Transverse colon (tissue), 4 donors: ENCODE data around the gene CHRNB1. TPM values are rescaled to one million over a fixed set of nuclear protein-coding genes. Genes with fewer than 3 reads are reported as not detected.
A peak's percentile ranks its signal among the peaks of the same experiment; 100 is the strongest.

Experiments
- DNase-seq: peaks from one replicate; pipeline ENCODE4 v3.0.0-alpha.2; 2019
- H3K27ac ChIP-seq, 4 donors: fragments of 200-600 bp; sonication (generic); 2 replicates each; pipeline ENCODE4 v1.5.1; 2016 to 2018; ENCODE audit warnings: inconsistent platforms in 4 of 4
- H3K27me3 ChIP-seq: fragments of 200-600 bp; sonication (generic); 2 replicates; pipeline ENCODE4 v1.5.1; 2017; ENCODE audit warnings: inconsistent platforms
- H3K36me3 ChIP-seq, 4 donors: fragments of 200-600 bp; sonication (generic); 2 replicates each; pipeline ENCODE4 v1.5.1; 2017 to 2019; ENCODE audit warnings: inconsistent platforms in 4 of 4
- H3K4me1 ChIP-seq, 4 donors: fragments of 200-600 bp; sonication (generic); 2 replicates each; pipeline ENCODE4 v1.5.1; 2017 to 2020; ENCODE audit warnings: inconsistent platforms in 4 of 4
- H3K4me3 ChIP-seq, 4 donors: fragments of 200-600 bp; sonication (generic); 1 replicate in 1 of 4; 2 replicates in 3 of 4; pipeline versions ENCODE4 v1.5.1 to v1.6.1; 2017 to 2019; ENCODE audit warnings: inconsistent platforms in 4 of 4
- H3K9me3 ChIP-seq, 2 donors: fragments of 200-600 bp; sonication (generic); 2 replicates each; pipeline ENCODE4 v1.5.1; 2017 to 2019; ENCODE audit warnings: inconsistent platforms in 2 of 2
- CTCF ChIP-seq, 5 experiments: fragments of 200-600 bp in 3 of 5; fragments of 450-650 bp in 2 of 5; sonication (generic) in 3 of 5; IDR thresholded peaks; 1 replicate in 2 of 5; 2 replicates in 3 of 5; pipeline ENCODE4 v1.5.1; 2016 to 2017; ENCODE audit warnings: antibody characterized with exemption in 5 of 5, inconsistent platforms in 3 of 5, mild to moderate bottlenecking in 2 of 5, moderate library complexity in 1 of 5
- EP300 ChIP-seq: sonication (generic); formaldehyde crosslinking; IDR thresholded peaks from one replicate; pipeline ENCODE4 v1.6.1; 2017; ENCODE audit warnings: antibody characterized with exemption, low read depth
- POLR2A ChIP-seq: fragments of 450-650 bp; IDR thresholded peaks from one replicate; pipeline ENCODE4 v1.6.1; 2016; ENCODE audit warnings: antibody characterized with exemption, mild to moderate bottlenecking, moderate library complexity
- POLR2AphosphoS5 ChIP-seq, 3 donors: sonication (generic); formaldehyde crosslinking; IDR thresholded peaks; one replicate each; pipeline ENCODE4 v1.6.1; 2016; ENCODE audit warnings: antibody characterized with exemption in 3 of 3
- WGBS, 2 donors: methylation state at CpG; one replicate each; pipeline ENCODE4 v1.1.5; 2018; ENCODE audit warnings: low coverage in 1 of 2; 5-methylcytosine and 5-hydroxymethylcytosine counted together
- in situ Hi-C, 4 donors: fragments of 200-750 bp; cut with MboI; loops; one replicate each; pipeline versions ENCODE4 v1.15.0 to v1.15.1; 2017; ENCODE audit warnings: low sequenced_read_pairs in 3 of 4, low pct_ligation_motif_present in 1 of 4, low pct_unique_long_range_greater_than_20kb in 1 of 4
- intact Hi-C: fragments of 100-400 bp; cut with DNase I; formaldehyde crosslinking; loops from one replicate; pipeline ENCODE4 v1.15.1; 2023; ENCODE audit warnings: low total_unique reads
- total RNA-seq, 4 donors: library from RNA; depleted of rRNA; stranded (reverse); fragments of >200 nt; gene quantifications; one replicate each; pipeline ENCODE4 v1.1.0, GENCODE V29; 2016

CHRNB1 gene
- total RNA-seq, 4 donors from 2014 or later, result 5.8 to 10.3 (median 8.9) TPM; not detected in 1

DNA sequence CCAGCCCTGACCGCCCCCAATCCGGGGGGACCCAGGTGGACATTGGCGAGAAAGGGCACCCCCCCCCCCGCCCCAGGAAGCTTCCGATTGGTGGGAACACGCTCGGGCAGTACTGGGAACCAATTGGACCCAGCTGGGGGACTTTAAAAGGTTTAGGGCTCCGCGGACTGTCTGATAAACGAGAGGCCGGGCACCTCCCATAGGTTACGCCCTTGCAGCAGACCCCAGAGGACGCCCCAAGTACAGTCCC is 41.2 kb upstream of the CHRNB1 start:
- TF ChIP-seq POLR2AphosphoS5 (IDR thresholded peaks at IDR 0.05) (no peak), CTCF (IDR thresholded peaks at IDR 0.05) (peak in 1 of 5 experiments; percentile 14)
- no peak for DNase-seq
- in situ Hi-C loops, result no loop called here

GRCh38 chr17:7403977-7404736 is 40.7 kb upstream of the CHRNB1 start, which contains the start of gene TMEM256:
Gene TMEM256 (minus strand): TSS chr17:7404097. CDS start chr17:7404084, 13 bp downstream.
- Histone ChIP-seq H3K27ac (peak within 1 kb of the TSS; percentile 86 to 98 (median 94)), H3K27me3 (peaks cover 17% of the 10 kb centered on the region), H3K9me3 (no peaks in the 10 kb centered on the region), H3K36me3 (no peaks in the 10 kb centered on the region), H3K4me1 (peaks cover 13 to 32% (median 22%) of the 10 kb centered on the region in 4 donors), H3K4me3 (peak within 1 kb of the TSS; percentile 50 to 84 (median 66))
- WGBS, 2 donors, result 1% methylated on average over 38 of the region's 49 CpGs; no CpG with 5 or more reads in 1 of the 2 donors
- intact Hi-C loops (no loop called here), in situ Hi-C loops (no loop called here)
- peak; percentile 99 for DNase-seq
- TF ChIP-seq POLR2AphosphoS5 (IDR thresholded peaks at IDR 0.05) (peak; percentile 99), POLR2A (peak; percentile 98), CTCF (IDR thresholded peaks at IDR 0.05) (peak in 1 of 5 experiments; percentile 41), EP300 (no peak)

More for the DNA sequence above, 41.2 kb upstream of the CHRNB1 start:
- Histone ChIP-seq H3K27ac (peak overlapping the region; percentile 86 to 98 (median 94)), H3K36me3 (no peaks in the 10 kb centered on the region), H3K9me3 (no peaks in the 10 kb centered on the region), H3K4me1 (peaks cover 13 to 32% (median 22%) of the 10 kb centered on the region in 4 donors), H3K27me3 (peaks cover 17% of the 10 kb centered on the region), H3K4me3 (peak overlapping the region; percentile 50 to 73 (median 58))
- WGBS, 2 donors, result 0% methylated on average over 11 of the region's 13 CpGs; no CpG with 5 or more reads in 1 of the 2 donors
- intact Hi-C loops, result no loop called here

- peaks cover 17% of the 10 kb centered on the region for H3K27me3 ChIP-seq
- TF ChIP-seq EP300, result no peak
- peak; percentile 39 for TF ChIP-seq POLR2A
- TF ChIP-seq CTCF (IDR thresholded peaks at IDR 0.05), result no peak
- TF ChIP-seq POLR2AphosphoS5 (IDR thresholded peaks at IDR 0.05), result peak in 2 of 3 donors; percentile 63 to 68
- in situ Hi-C loops, result no loop called here
These were observed 40.0 kb upstream of the CHRNB1 start for GRCh38 chr17:7404737-7405349.

More at GRCh38 chr17:7404737-7405349, 40.0 kb upstream of the CHRNB1 start:
- 4% methylated on average over 34 of the region's 65 CpGs; no CpG with 5 or more reads in 1 of the 2 donors for WGBS, 2 donors
- no peaks in the 10 kb centered on the region for H3K9me3 ChIP-seq
- H3K27ac ChIP-seq, result peak overlapping the region; percentile 86 to 98 (median 94)
- peaks cover 13 to 32% (median 22%) of the 10 kb centered on the region in 4 donors for H3K4me1 ChIP-seq
- intact Hi-C loops, result no loop called here
- peak overlapping the region; percentile 47 to 84 (median 66) for H3K4me3 ChIP-seq
- no peak for DNase-seq
- H3K36me3 ChIP-seq, result no peaks in the 10 kb centered on the region
